HG02870 (cell line): ENCODE data around the gene VSIG10.
"Not testable (repeated sequence)": the region's sequence is repeated elsewhere in the genome, so short reads cannot be mapped to it uniquely, and the experiment has no call there.

ENCODE experiments used
- ATAC-seq: cut with Tn5 transposase; IDR thresholded peaks from one replicate; pipeline ENCODE4 v1.9.1; 2021; ENCODE audit warnings: mild to moderate bottlenecking, moderate library complexity; ENCODE audit not compliant: unreplicated experiment

The VSIG10 gene

GRCh38 chr12:118103601-118104382 is at the start of gene VSIG10:
VSIG10 (minus strand) TSS chr12:118104011; CDS start chr12:118103671, 340 bp downstream.
- ATAC-seq: no peak

- no peak for ATAC-seq
Measured at GRCh38 chr12:118151755-118152154, 47.9 kb upstream of the VSIG10 start.

- ATAC-seq: no peak
Measured at GRCh38 chr12:118150625-118151024, 46.8 kb upstream of the VSIG10 start.

GRCh38 chr12:118148287-118148686 is 44.5 kb upstream of the VSIG10 start:
- ATAC-seq: no peak

GRCh38 chr12:118145798-118146156 is 42.0 kb upstream of the VSIG10 start:
- peak; percentile 6 for ATAC-seq

GRCh38 chr12:118145113-118145797 is 41.4 kb upstream of the VSIG10 start:
- peak; percentile 87 for ATAC-seq

- ATAC-seq: no peak
Measured at GRCh38 chr12:118144499-118144898, 40.7 kb upstream of the VSIG10 start.

- ATAC-seq: no peak
Measured at GRCh38 chr12:118140825-118141224, 37.0 kb upstream of the VSIG10 start.

- ATAC-seq: no peak
Measured at GRCh38 chr12:118137148-118137678, 33.4 kb upstream of the VSIG10 start.

GRCh38 chr12:118136559-118137003 is 32.8 kb upstream of the VSIG10 start:
- peak; percentile 40 for ATAC-seq

- ATAC-seq: peak; percentile 92
Measured at GRCh38 chr12:118135788-118136558, 32.2 kb upstream of the VSIG10 start, which contains the start of gene PEBP1. PEBP1 (plus strand) TSS chr12:118136124; CDS start chr12:118136210, 86 bp downstream.

- not testable (repeated sequence) for ATAC-seq
Measured at GRCh38 chr12:118129436-118129835, 25.6 kb upstream of the VSIG10 start.

- ATAC-seq: no peak
Measured at GRCh38 chr12:118127867-118128266, 24.1 kb upstream of the VSIG10 start.

- no peak for ATAC-seq
Measured at GRCh38 chr12:118126119-118126757, 22.4 kb upstream of the VSIG10 start.

GRCh38 chr12:118125743-118126118 is 21.9 kb upstream of the VSIG10 start:
- no peak for ATAC-seq

- ATAC-seq: no peak
Measured at GRCh38 chr12:118124333-118124874, 20.6 kb upstream of the VSIG10 start.

GRCh38 chr12:118122264-118122663 is 18.5 kb upstream of the VSIG10 start:
- ATAC-seq: no peak

GRCh38 chr12:118120579-118121363 is 17.0 kb upstream of the VSIG10 start:
- peak; percentile 54 for ATAC-seq

GRCh38 chr12:118119449-118119879 is 15.7 kb upstream of the VSIG10 start:
- ATAC-seq: no peak
